Subcutaneous adipose tissue (tissue), 4 donors: ENCODE measurements around the gene LIF. TPM values are rescaled to one million over a fixed set of nuclear protein-coding genes. Genes with fewer than 3 reads are reported as not detected.

Source experiments
- CTCF ChIP-seq: fragments of 450-650 bp; IDR thresholded peaks from one replicate; pipeline ENCODE4 v1.5.1; 2016; ENCODE audit warnings: low read depth, mild to moderate bottlenecking, control low read depth, antibody characterized with exemption, moderate library complexity
- total RNA-seq, 4 donors: library from RNA; depleted of rRNA; stranded (reverse); fragments of >200 nt; gene quantifications; one replicate each; pipeline ENCODE4 v1.1.0, GENCODE V29; 2016

Gene LIF
- total RNA-seq, 4 donors from 2014 or later = 0.82 to 0.88 TPM; not detected in 2

- TF ChIP-seq CTCF = no peak
These were observed 44.7 kb upstream of the LIF start for GRCh38 chr22:30291058-30291892.

- no peak for TF ChIP-seq CTCF
These were observed 43.9 kb upstream of the LIF start for GRCh38 chr22:30290342-30291057.

GRCh38 chr22:30289980-30290313 is 43.4 kb upstream of the LIF start:
- TF ChIP-seq CTCF = no peak

- TF ChIP-seq CTCF = no peak
These were observed 42.8 kb upstream of the LIF start, which contains the start of gene CASTOR1 for GRCh38 chr22:30289141-30289979. TSS of gene CASTOR1 (minus strand) at chr22:30289505. CDS start at chr22:30289497, 8 bp downstream.

GRCh38 chr22:30288419-30289140 is 42.0 kb upstream of the LIF start:
- TF ChIP-seq CTCF = no peak

- no peak for TF ChIP-seq CTCF
These were observed 41.3 kb upstream of the LIF start for GRCh38 chr22:30287648-30288418.
